ENCODE measurements around the gene CLDN1. TPM values are rescaled to one million over a fixed set of nuclear protein-coding genes. Genes with fewer than 3 reads are reported as not detected.

Gene CLDN1
- total RNA-seq, 1 experiment from 2014 or later = 1.0 TPM

GRCh38 chr3:190314741-190315140 lies 7.5 kb downstream of the CLDN1 start:
- Mint-ChIP-seq H3K9me3 (no peaks in the 10 kb centered on the region), H3K27me3 (ENCODE audit: low read depth) (peaks cover 3% of the 10 kb centered on the region; the same call in 1 of the 2 replicates), H3K4me3 (no peak overlapping the region), H3K27ac (no peak overlapping the region), H3K36me3 (ENCODE audit: insufficient read depth in 1 of 3, low read depth in 3 of 3) (no peaks in the 10 kb centered on the region), H3K4me1 (peaks cover 0 to 4% of the 10 kb centered on the region in 2 experiments; a peak in 1 of 4 replicates)
- H3K56ac ChIP-seq (ENCODE audit: insufficient read length, low read depth, low read length) = no peak overlapping the region
- H3K27ac ChIP-seq (ENCODE audit: insufficient read length, low read depth, low read length) = no peak overlapping the region
- H2BK15ac ChIP-seq (ENCODE audit: low read depth, low read length) = no peak overlapping the region
- H4K8ac ChIP-seq (replicated peaks; ENCODE audit: insufficient read length, low read depth, low read length) = no peak overlapping the region
- no peak overlapping the region for H3K18ac ChIP-seq (ENCODE audit: insufficient read length, low read depth, low read length)
- no peak overlapping the region for H2BK5ac ChIP-seq (ENCODE audit: insufficient read length, low read length)
- no peak overlapping the region for H3K14ac ChIP-seq (ENCODE audit: insufficient read depth, low read length)
- H3K4me2 ChIP-seq (ENCODE audit: insufficient read depth, insufficient read length, low read length) = no peak overlapping the region
- TF ChIP-seq CTCF (conservative IDR thresholded peaks at IDR 0.05) = no peak
- H2BK12ac ChIP-seq (ENCODE audit: insufficient read length, low read depth, low read length) = no peak overlapping the region
- H3K4ac ChIP-seq (ENCODE audit: low read depth, low read length) = no peak overlapping the region
- H4K20me1 ChIP-seq (ENCODE audit: control insufficient read depth, insufficient read depth, insufficient read length) = no peaks in the 10 kb centered on the region
- H3T11ph ChIP-seq (ENCODE audit: low read length) = no peak overlapping the region
- no peaks in the 10 kb centered on the region for H3K9me3 ChIP-seq (ENCODE audit: control insufficient read depth, low read depth, low read length)
- WGBS (ENCODE audit: extremely low coverage, insufficient read length, low lambda C conversion rate) = no CpG with 5 or more reads among the region's 1 CpG
- no peak for DNase-seq
- no peaks in the 10 kb centered on the region; the same call in 1 of the 2 replicates for H3K27me3 ChIP-seq (ENCODE audit: insufficient read depth, low read length)
- H2AFZ ChIP-seq (ENCODE audit: low read length) = no peak overlapping the region
- H3K79me2 ChIP-seq (ENCODE audit: insufficient read depth, low read length) = no peaks in the 10 kb centered on the region
- no peaks in the 10 kb centered on the region for H3K79me1 ChIP-seq (ENCODE audit: insufficient read depth, low read depth, low read length, poor library complexity, severe bottlenecking)
- H3K23ac ChIP-seq (ENCODE audit: insufficient read length, low read depth, low read length) = no peak overlapping the region
- H2BK120ac ChIP-seq (ENCODE audit: low read depth, low read length, poor library complexity, severe bottlenecking) = no peak overlapping the region
- H2AK5ac ChIP-seq (ENCODE audit: insufficient read length, low read length) = no peak overlapping the region
- H4K91ac ChIP-seq (ENCODE audit: insufficient read length, low read depth, low read length) = no peak overlapping the region
- no peak overlapping the region for H2BK20ac ChIP-seq (ENCODE audit: low read depth, low read length, poor library complexity, severe bottlenecking)
- no peaks in the 10 kb centered on the region; the same call in 1 of the 2 replicates for H3K4me1 ChIP-seq (ENCODE audit: insufficient read depth, low read length)
- H3K9ac ChIP-seq (ENCODE audit: extremely low read depth, insufficient read length, low read length) = no peak overlapping the region
- no peaks in the 10 kb centered on the region for H3K23me2 ChIP-seq (ENCODE audit: insufficient read length, low read depth, low read length, poor library complexity, severe bottlenecking)
- H4K5ac ChIP-seq (ENCODE audit: insufficient read length, low read depth, low read length) = no peak overlapping the region

Measured in H9 (cell line).